ENCODE data around the gene TUBB2B. TPM values are rescaled to one million over a fixed set of nuclear protein-coding genes. Genes with fewer than 3 reads are reported as not detected.
"Not testable (repeated sequence)": the region's sequence is repeated elsewhere in the genome, so short reads cannot be mapped to it uniquely, and the experiment has no call there.

The TUBB2B gene
- total and polyA plus RNA-seq, 2 donors (not counting 1 experiment from before 2014, with no cell fraction given) = 14.7 TPM; not detected in 1

DNA sequence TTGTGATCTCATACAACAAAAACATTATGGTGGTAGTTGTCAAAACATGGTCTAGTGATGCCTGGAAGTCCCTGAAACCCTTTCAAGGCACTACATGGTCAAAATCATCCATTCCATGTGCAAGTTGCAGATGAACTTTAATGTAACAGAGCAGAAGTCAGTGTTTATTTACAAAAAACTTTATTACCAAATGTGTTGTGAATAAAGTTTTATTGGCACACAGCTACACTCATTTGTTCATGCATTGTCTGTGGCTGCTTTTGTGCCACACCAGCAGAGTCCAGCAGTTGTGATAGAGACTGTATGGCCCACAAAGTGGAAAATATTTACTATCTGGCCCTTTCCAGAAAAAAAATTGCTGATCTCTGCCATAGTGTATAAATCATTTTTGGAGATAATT is 26.8 kb downstream of the TUBB2B start:
- no peak overlapping the region for H3K4me2 ChIP-seq (replicated peaks; ENCODE audit: low read depth, low read length, poor library complexity, severe bottlenecking)
- H4K20me1 ChIP-seq (ENCODE audit: control insufficient read depth, insufficient read depth, low read length, poor library complexity, severe bottlenecking) = no peaks in the 10 kb centered on the region
- H3K4me1 ChIP-seq (ENCODE audit: control insufficient read depth in 2 of 2, insufficient read depth in 2 of 2, low read length in 2 of 2) = peaks cover 10 to 15% of the 10 kb centered on the region in 2 donors
- H2AFZ ChIP-seq (ENCODE audit: insufficient read depth, low read depth, low read length, poor library complexity, severe bottlenecking) = no peak overlapping the region
- Mint-ChIP-seq H3K4me3 (no peak overlapping the region), H3K27ac (no peak overlapping the region), H3K4me1 (peaks cover 20% of the 10 kb centered on the region), H3K27me3 (no peaks in the 10 kb centered on the region), H3K9me3 (ENCODE audit: insufficient read depth) (peaks cover 8% of the 10 kb centered on the region)
- H3K9me3 ChIP-seq (ENCODE audit: control extremely low read depth in 1 of 3, control insufficient read depth in 2 of 3, insufficient read depth in 1 of 3, low read length in 2 of 3) = peaks cover 0 to 23% (median 14%) of the 10 kb centered on the region in 3 donors
- H3K79me2 ChIP-seq (ENCODE audit: control insufficient read depth, insufficient read depth, low read length) = no peaks in the 10 kb centered on the region
- H3K36me3 ChIP-seq (replicated peaks in 1 of 2; ENCODE audit: control extremely low read depth in 1 of 2, control insufficient read depth in 1 of 2, extremely low read depth in 1 of 2, insufficient read depth in 2 of 2, low read length in 1 of 2) = no peaks in the 10 kb centered on the region
- ATAC-seq (ENCODE audit: low read depth) (no peak), DNase-seq (no peak)
- TF ChIP-seq, protein P1, sequence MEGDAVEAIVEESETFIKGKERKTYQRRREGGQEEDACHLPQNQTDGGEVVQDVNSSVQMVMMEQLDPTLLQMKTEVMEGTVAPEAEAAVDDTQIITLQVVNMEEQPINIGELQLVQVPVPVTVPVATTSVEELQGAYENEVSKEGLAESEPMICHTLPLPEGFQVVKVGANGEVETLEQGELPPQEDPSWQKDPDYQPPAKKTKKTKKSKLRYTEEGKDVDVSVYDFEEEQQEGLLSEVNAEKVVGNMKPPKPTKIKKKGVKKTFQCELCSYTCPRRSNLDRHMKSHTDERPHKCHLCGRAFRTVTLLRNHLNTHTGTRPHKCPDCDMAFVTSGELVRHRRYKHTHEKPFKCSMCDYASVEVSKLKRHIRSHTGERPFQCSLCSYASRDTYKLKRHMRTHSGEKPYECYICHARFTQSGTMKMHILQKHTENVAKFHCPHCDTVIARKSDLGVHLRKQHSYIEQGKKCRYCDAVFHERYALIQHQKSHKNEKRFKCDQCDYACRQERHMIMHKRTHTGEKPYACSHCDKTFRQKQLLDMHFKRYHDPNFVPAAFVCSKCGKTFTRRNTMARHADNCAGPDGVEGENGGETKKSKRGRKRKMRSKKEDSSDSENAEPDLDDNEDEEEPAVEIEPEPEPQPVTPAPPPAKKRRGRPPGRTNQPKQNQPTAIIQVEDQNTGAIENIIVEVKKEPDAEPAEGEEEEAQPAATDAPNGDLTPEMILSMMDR (IDR thresholded peaks at IDR 0.05) = no peak
- TF ChIP-seq EZH2 (IDR thresholded peaks at IDR 0.05; ENCODE audit: borderline replicate concordance, insufficient read depth, low read depth, low read length, poor library complexity, severe bottlenecking) = no peak
- H3K9ac ChIP-seq (ENCODE audit: low read length) = no peak overlapping the region
- no peak overlapping the region for H3K27ac ChIP-seq (ENCODE audit: low read length in 2 of 2)
- intact Hi-C loops (cut with micrococcal nuclease) = no loop called here
- no peak overlapping the region for H3K4me3 ChIP-seq (ENCODE audit: control extremely low read depth in 1 of 5, extremely low read depth in 1 of 5, insufficient read depth in 1 of 5, low read depth in 2 of 5, low read length in 4 of 5)
- POLR2A ChIA-PET = no interaction called here
- CTCF ChIA-PET = no interaction called here
- no peaks in the 10 kb centered on the region for H3K27me3 ChIP-seq (replicated peaks in 1 of 4; ENCODE audit: control extremely low read depth in 1 of 4, control insufficient read depth in 3 of 4, insufficient read depth in 4 of 4, low read length in 3 of 4)

DNA sequence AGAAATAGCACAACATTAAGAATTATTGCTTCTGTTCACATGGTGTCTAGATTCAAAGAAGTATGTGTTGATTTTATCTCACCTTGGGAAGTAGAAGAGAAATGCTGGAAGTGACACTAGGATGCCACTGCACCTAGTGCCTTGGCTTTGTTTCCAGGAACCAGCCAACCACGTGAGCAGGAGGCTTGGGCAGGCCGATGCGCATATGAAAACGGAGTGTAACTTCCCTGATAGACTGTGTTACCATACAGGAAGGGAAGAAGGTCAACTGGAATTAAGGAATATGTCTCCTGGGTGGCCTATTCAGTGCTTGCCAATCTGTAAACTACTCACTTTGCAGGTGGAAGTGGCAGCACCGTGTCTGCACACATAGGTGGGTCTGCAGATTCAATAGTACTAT is 28.1 kb downstream of the TUBB2B start:
- TF ChIP-seq, protein P1 (IDR thresholded peaks at IDR 0.05) = no peak
- intact Hi-C loops (cut with micrococcal nuclease) = no loop called here
- Mint-ChIP-seq H3K27me3 (no peaks in the 10 kb centered on the region), H3K9me3 (ENCODE audit: insufficient read depth) (peaks cover 5% of the 10 kb centered on the region), H3K27ac (no peak overlapping the region), H3K4me1 (peaks cover 15% of the 10 kb centered on the region), H3K4me3 (no peak overlapping the region)
- DNase-seq (no peak), ATAC-seq (ENCODE audit: low read depth) (no peak)
- no peaks in the 10 kb centered on the region for H3K36me3 ChIP-seq (replicated peaks in 1 of 2; ENCODE audit: control extremely low read depth in 1 of 2, control insufficient read depth in 1 of 2, extremely low read depth in 1 of 2, insufficient read depth in 2 of 2, low read length in 1 of 2)
- H3K4me2 ChIP-seq (replicated peaks; ENCODE audit: low read depth, low read length, poor library complexity, severe bottlenecking) = no peak overlapping the region
- H3K4me3 ChIP-seq (ENCODE audit: control extremely low read depth in 1 of 5, extremely low read depth in 1 of 5, insufficient read depth in 1 of 5, low read depth in 2 of 5, low read length in 4 of 5) = no peak overlapping the region
- no peaks in the 10 kb centered on the region for H3K79me2 ChIP-seq (ENCODE audit: control insufficient read depth, insufficient read depth, low read length)
- no peak overlapping the region for H3K27ac ChIP-seq (ENCODE audit: low read length in 2 of 2)
- 100% methylated on average over 4 of the region's 5 CpGs for WGBS (ENCODE audit: insufficient coverage)
- H2AFZ ChIP-seq (ENCODE audit: insufficient read depth, low read depth, low read length, poor library complexity, severe bottlenecking) = no peak overlapping the region
- ChIA-PET CTCF (no interaction called here), POLR2A (no interaction called here)
- H3K9me3 ChIP-seq (ENCODE audit: control extremely low read depth in 1 of 3, control insufficient read depth in 2 of 3, insufficient read depth in 1 of 3, low read length in 2 of 3) = peaks cover 0 to 14% (median 6%) of the 10 kb centered on the region in 3 donors
- H3K4me1 ChIP-seq (ENCODE audit: control insufficient read depth in 2 of 2, insufficient read depth in 2 of 2, low read length in 2 of 2) = peaks cover 7 to 11% of the 10 kb centered on the region in 2 donors
- H4K20me1 ChIP-seq (ENCODE audit: control insufficient read depth, insufficient read depth, low read length, poor library complexity, severe bottlenecking) = no peaks in the 10 kb centered on the region
- H3K27me3 ChIP-seq (replicated peaks in 1 of 4; ENCODE audit: control extremely low read depth in 1 of 4, control insufficient read depth in 3 of 4, insufficient read depth in 4 of 4, low read length in 3 of 4) = no peaks in the 10 kb centered on the region
- H3K9ac ChIP-seq (ENCODE audit: low read length) = no peak overlapping the region

DNA sequence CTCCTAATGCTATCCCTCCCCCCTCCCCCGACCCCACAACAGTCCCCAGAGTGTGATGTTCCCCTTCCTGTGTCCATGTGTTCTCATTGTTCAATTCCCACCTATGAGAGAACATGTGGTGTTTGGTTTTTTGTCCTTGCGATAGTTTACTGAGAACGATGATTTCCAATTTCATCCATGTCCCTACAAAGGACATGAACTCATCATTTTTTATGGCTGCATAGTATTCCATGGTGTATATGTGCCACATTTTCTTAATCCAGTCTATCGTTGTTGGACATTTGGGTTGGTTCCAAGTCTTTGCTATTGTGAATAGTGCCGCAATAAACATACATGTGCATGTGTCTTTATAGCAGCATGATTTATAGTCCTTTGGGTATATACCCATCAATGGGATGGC is 29.7 kb downstream of the TUBB2B start:
- H3K4me1 Mint-ChIP-seq; H3K36me3 ChIP-seq (replicated peaks in 1 of 2; ENCODE audit: control extremely low read depth in 1 of 2, control insufficient read depth in 1 of 2, extremely low read depth in 1 of 2, insufficient read depth in 2 of 2, low read length in 1 of 2); H3K9ac ChIP-seq (ENCODE audit: low read length); H2AFZ ChIP-seq (ENCODE audit: insufficient read depth, low read depth, low read length, poor library complexity, severe bottlenecking); intact Hi-C loops (cut with micrococcal nuclease); H3K79me2 ChIP-seq (ENCODE audit: control insufficient read depth, insufficient read depth, low read length); DNase-seq; H3K4me3 ChIP-seq (ENCODE audit: control extremely low read depth in 1 of 5, extremely low read depth in 1 of 5, insufficient read depth in 1 of 5, low read depth in 2 of 5, low read length in 4 of 5); H3K4me3 Mint-ChIP-seq; H3K27ac Mint-ChIP-seq; CTCF ChIA-PET; H3K4me1 ChIP-seq (ENCODE audit: control insufficient read depth in 2 of 2, insufficient read depth in 2 of 2, low read length in 2 of 2); H3K4me2 ChIP-seq (replicated peaks; ENCODE audit: low read depth, low read length, poor library complexity, severe bottlenecking); H3K27ac ChIP-seq (ENCODE audit: low read length in 2 of 2); POLR2A ChIA-PET; H3K27me3 Mint-ChIP-seq; H3K27me3 ChIP-seq (replicated peaks in 1 of 4; ENCODE audit: control extremely low read depth in 1 of 4, control insufficient read depth in 3 of 4, insufficient read depth in 4 of 4, low read length in 3 of 4); ATAC-seq (ENCODE audit: low read depth); H4K20me1 ChIP-seq (ENCODE audit: control insufficient read depth, insufficient read depth, low read length, poor library complexity, severe bottlenecking); H3K9me3 Mint-ChIP-seq (ENCODE audit: insufficient read depth): not testable (repeated sequence)
- H3K9me3 ChIP-seq (ENCODE audit: control extremely low read depth in 1 of 3, control insufficient read depth in 2 of 3, insufficient read depth in 1 of 3, low read length in 2 of 3) = peaks cover 0 to 11% (median 2%) of the 10 kb centered on the region in 3 donors
- no CpG with 5 or more reads among the region's 5 CpGs for WGBS (ENCODE audit: insufficient coverage)
